Endodermal cell (in vitro differentiated cells): ENCODE measurements around the gene COA6. TPM values are rescaled to one million over a fixed set of nuclear protein-coding genes. Genes with fewer than 3 reads are reported as not detected.
"Not testable (repeated sequence)": the region's sequence is repeated elsewhere in the genome, so short reads cannot be mapped to it uniquely, and the experiment has no call there.

Source experiments
- DNase-seq: peaks from one replicate; pipeline ENCODE4 v3.0.0-alpha.2; 2017
- H3K27ac ChIP-seq: 2 replicates; pipeline ENCODE4 v1.5.1; 2013; ENCODE audit warnings: mild to moderate bottlenecking, low read depth, low read length, moderate library complexity
- H3K27me3 ChIP-seq: 2 replicates; pipeline ENCODE4 v1.6.1; 2013; ENCODE audit warnings: mild to moderate bottlenecking, low read length, moderate library complexity; ENCODE audit not compliant: insufficient read depth, control insufficient read depth, poor library complexity, severe bottlenecking
- H3K36me3 ChIP-seq: 2 replicates; pipeline ENCODE4 v1.7.0; 2013; ENCODE audit warnings: mild to moderate bottlenecking, low read length, moderate library complexity; ENCODE audit not compliant: control insufficient read depth, insufficient read depth
- H3K4me1 ChIP-seq: one replicate; pipeline ENCODE4 v1.7.0; 2013; ENCODE audit warnings: low read length; ENCODE audit not compliant: control insufficient read depth, insufficient read depth
- H3K4me3 ChIP-seq: 2 replicates; pipeline ENCODE4 v1.5.1; 2013; ENCODE audit warnings: mild to moderate bottlenecking, low read length, moderate library complexity
- H3K9ac ChIP-seq: 2 replicates; pipeline ENCODE4 v1.6.1; 2013; ENCODE audit warnings: mild to moderate bottlenecking, low read length, moderate library complexity; ENCODE audit not compliant: poor library complexity, severe bottlenecking; ENCODE audit errors: extremely low read depth
- H3K9me3 ChIP-seq: 2 replicates; pipeline ENCODE4 v1.6.1; 2013; ENCODE audit warnings: mild to moderate bottlenecking, low read length, moderate library complexity; ENCODE audit not compliant: control insufficient read depth
- H3K27ac Mint-ChIP-seq: 2 replicates; pipeline ENCODE4 v1.8.0; 2020; ENCODE audit warnings: mixed read lengths
- H3K27me3 Mint-ChIP-seq: 2 replicates; pipeline ENCODE4 v1.8.0; 2021; ENCODE audit warnings: mild to moderate bottlenecking, mixed read lengths; ENCODE audit not compliant: insufficient read depth
- H3K36me3 Mint-ChIP-seq: 2 replicates; pipeline ENCODE4 v1.8.0; 2020; ENCODE audit warnings: low read depth, mixed read lengths
- H3K4me1 Mint-ChIP-seq: 2 replicates; pipeline ENCODE4 v1.8.0; 2020; ENCODE audit warnings: mixed read lengths
- H3K4me3 Mint-ChIP-seq: 2 replicates; pipeline ENCODE4 v1.8.0; 2020; ENCODE audit warnings: mild to moderate bottlenecking, moderate library complexity, mixed read lengths
- H3K9me3 Mint-ChIP-seq: 2 replicates; pipeline ENCODE4 v1.8.0; 2020; ENCODE audit warnings: mild to moderate bottlenecking, mixed read lengths
- WGBS, 2 experiments: methylation state at CpG; one replicate each; pipeline versions ENCODE4 v1.1.5 to v1.1.7; 2013; ENCODE audit warnings: missing lambda C conversion rate in 2 of 2, mixed read lengths in 1 of 2; ENCODE audit not compliant: insufficient coverage in 1 of 2, insufficient read length in 1 of 2; 5-methylcytosine and 5-hydroxymethylcytosine counted together
- total RNA-seq, 2 donors: library from RNA; stranded (reverse); fragmentation: NEBNext Ultra II Directional in 1 of 2; extraction: Animal tissue kit (Norgen Biotek cat#: 25700) in 1 of 2; gene quantifications; 2 replicates in 1 of 2; 3 replicates in 1 of 2; pipeline ENCODE4 v1.2.1, GENCODE V29; 2021
- TF ChIP-seq, protein P1 (sequence below): fragments of 200-600 bp; sonication (generic); conservative IDR thresholded peaks from 2 replicates; pipeline ENCODE4 v1.5.0; 2021; ENCODE audit warnings: antibody characterized with exemption, mild to moderate bottlenecking

COA6 gene
- total RNA-seq, 2 donors from 2014 or later, result 33.9 to 37.4 TPM

DNA sequence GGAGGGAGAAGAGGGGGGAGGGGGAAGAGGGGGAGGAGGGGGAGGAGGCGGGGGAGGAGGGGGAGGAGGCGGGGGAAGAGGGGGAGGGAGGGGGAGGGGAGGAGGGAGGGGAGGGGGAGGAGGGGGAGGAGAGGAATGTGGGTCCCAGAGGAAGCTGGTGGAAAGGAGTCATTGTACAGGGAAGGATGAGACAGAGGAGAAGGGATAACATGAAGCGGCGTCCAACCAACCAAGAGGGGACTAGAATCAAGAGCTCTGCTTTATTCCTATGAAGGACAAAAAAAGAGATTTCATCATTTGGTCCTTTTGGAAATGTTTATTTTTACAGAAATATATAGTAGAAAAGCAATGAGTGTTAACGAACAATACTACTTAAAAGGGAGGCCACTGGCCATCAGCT lies 24.5 kb downstream of the COA6 start:
- TF ChIP-seq, protein P1, sequence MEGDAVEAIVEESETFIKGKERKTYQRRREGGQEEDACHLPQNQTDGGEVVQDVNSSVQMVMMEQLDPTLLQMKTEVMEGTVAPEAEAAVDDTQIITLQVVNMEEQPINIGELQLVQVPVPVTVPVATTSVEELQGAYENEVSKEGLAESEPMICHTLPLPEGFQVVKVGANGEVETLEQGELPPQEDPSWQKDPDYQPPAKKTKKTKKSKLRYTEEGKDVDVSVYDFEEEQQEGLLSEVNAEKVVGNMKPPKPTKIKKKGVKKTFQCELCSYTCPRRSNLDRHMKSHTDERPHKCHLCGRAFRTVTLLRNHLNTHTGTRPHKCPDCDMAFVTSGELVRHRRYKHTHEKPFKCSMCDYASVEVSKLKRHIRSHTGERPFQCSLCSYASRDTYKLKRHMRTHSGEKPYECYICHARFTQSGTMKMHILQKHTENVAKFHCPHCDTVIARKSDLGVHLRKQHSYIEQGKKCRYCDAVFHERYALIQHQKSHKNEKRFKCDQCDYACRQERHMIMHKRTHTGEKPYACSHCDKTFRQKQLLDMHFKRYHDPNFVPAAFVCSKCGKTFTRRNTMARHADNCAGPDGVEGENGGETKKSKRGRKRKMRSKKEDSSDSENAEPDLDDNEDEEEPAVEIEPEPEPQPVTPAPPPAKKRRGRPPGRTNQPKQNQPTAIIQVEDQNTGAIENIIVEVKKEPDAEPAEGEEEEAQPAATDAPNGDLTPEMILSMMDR, result no peak
- Histone ChIP-seq H3K4me1 (no peaks in the 10 kb centered on the region), H3K27ac (no peak overlapping the region), H3K36me3 (peaks cover 10% of the 10 kb centered on the region), H3K9ac (no peak overlapping the region), H3K27me3 (no peaks in the 10 kb centered on the region), H3K9me3 (no peaks in the 10 kb centered on the region), H3K4me3 (no peak overlapping the region)
- Mint-ChIP-seq H3K36me3 (peaks cover 29% of the 10 kb centered on the region), H3K27ac (no peak overlapping the region), H3K27me3 (no peaks in the 10 kb centered on the region), H3K4me1 (no peaks in the 10 kb centered on the region), H3K9me3 (peaks cover 4% of the 10 kb centered on the region), H3K4me3 (no peak overlapping the region)
- DNase-seq, result no peak
- 65 to 67% methylated on average over 3 of the region's 5 CpGs for WGBS, 2 experiments

DNA sequence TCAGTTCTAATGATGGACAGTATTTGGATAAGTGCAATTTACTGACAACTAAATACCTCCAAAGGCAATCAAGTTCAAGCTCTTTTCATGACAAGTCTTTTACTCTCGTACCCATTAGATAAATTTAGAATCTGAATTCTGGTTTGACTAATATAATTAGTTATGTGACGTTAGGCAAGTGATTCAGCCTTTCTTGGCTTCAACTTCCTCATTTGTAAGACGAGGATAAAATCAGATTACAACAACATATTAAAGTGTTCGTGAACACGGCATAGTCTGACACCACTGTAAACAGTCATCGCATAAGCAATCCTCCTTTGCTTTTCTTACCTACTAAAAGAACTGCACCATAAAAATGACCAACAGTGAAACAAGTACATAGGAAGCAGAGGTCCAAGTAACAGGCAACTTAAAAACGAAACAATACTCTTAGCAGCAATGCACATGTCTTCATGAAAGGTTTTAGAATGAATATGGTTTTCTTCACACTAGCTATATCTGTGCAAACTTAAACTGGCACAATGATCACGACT lies 25.7 kb downstream of the COA6 start:
- Mint-ChIP-seq H3K4me3 (no peak overlapping the region), H3K36me3 (peaks cover 28% of the 10 kb centered on the region), H3K4me1 (no peaks in the 10 kb centered on the region), H3K27ac (no peak overlapping the region), H3K27me3 (no peaks in the 10 kb centered on the region), H3K9me3 (peaks cover 4% of the 10 kb centered on the region)
- H3K4me1 ChIP-seq, result no peaks in the 10 kb centered on the region
- TF ChIP-seq, protein P1, result no peak
- H3K9ac ChIP-seq, result no peak overlapping the region
- WGBS, 2 experiments, result 83 to 95% methylated on average over 3 to 8 of the region's 8 CpGs
- no peaks in the 10 kb centered on the region for H3K27me3 ChIP-seq
- no peaks in the 10 kb centered on the region for H3K9me3 ChIP-seq
- H3K4me3 ChIP-seq, result no peak overlapping the region
- no peak overlapping the region for H3K27ac ChIP-seq
- peaks cover 10% of the 10 kb centered on the region for H3K36me3 ChIP-seq
- no peak for DNase-seq

DNA sequence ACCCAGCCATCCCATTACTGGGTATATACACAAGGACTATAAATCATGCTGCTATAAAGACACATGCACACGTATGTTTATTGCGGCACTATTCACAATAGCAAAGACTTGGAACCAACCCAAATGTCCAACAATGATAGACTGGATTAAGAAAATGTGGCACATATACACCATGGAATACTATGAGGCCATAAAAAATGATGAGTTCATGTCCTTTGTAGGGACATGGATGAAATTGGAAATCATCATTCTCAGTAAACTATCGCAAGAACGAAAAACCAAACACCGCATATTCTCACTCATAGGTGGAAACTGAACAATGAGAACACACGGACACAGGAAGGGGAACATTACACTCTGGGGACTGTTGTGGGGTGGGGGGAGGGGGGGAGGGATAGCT lies 26.3 kb downstream of the COA6 start:
- WGBS, 2 experiments, result 100% methylated on average over 3 of the region's 6 CpGs; no CpG with 5 or more reads in 1 of the 2 experiments
- not testable (repeated sequence) for H3K9me3 Mint-ChIP-seq, H3K4me1 ChIP-seq

DNA sequence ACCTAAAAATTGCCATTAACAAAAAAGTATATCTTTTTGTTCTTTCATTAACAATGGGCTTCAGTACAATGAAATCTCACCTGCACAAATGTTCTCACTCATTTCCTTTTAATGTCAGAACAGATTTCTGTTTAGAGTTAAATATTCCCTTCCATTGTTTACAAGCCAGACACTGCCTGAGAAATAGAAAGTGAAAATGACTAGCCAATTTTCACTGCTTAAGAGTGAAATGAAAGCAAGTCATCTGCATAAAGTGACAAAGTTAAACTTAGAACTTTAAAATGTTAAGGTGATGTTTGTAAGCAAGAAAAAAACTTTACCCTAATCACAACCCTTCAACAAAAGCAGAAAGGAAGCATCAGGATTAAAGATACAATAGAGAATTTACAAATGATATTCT lies 27.5 kb downstream of the COA6 start:
- no peaks in the 10 kb centered on the region for H3K4me1 Mint-ChIP-seq
- H3K36me3 Mint-ChIP-seq, result peaks cover 27% of the 10 kb centered on the region
- Histone ChIP-seq H3K27ac (no peak overlapping the region), H3K9ac (no peak overlapping the region), H3K4me1 (no peaks in the 10 kb centered on the region), H3K27me3 (no peaks in the 10 kb centered on the region), H3K9me3 (no peaks in the 10 kb centered on the region), H3K4me3 (no peak overlapping the region), H3K36me3 (peaks cover 15% of the 10 kb centered on the region)
- H3K9me3 Mint-ChIP-seq, result peaks cover 4% of the 10 kb centered on the region
- H3K27ac Mint-ChIP-seq, result no peak overlapping the region
- no peaks in the 10 kb centered on the region for H3K27me3 Mint-ChIP-seq
- TF ChIP-seq, protein P1, result no peak
- no peak for DNase-seq
- H3K4me3 Mint-ChIP-seq, result no peak overlapping the region

More for the DNA sequence above, 26.3 kb downstream of the COA6 start:
- H3K27me3 ChIP-seq, H3K27ac Mint-ChIP-seq, H3K4me3 Mint-ChIP-seq, H3K9ac ChIP-seq, H3K27me3 Mint-ChIP-seq, H3K27ac ChIP-seq, H3K4me1 Mint-ChIP-seq, H3K9me3 ChIP-seq, H3K4me3 ChIP-seq, DNase-seq, H3K36me3 ChIP-seq: not testable (repeated sequence)
- peaks cover 28% of the 10 kb centered on the region for H3K36me3 Mint-ChIP-seq
